HG02852 (cell line): ENCODE measurements around the gene EPHB1.

Experiments
- ATAC-seq: cut with Tn5 transposase; IDR thresholded peaks from one replicate; pipeline ENCODE4 v1.9.1; 2021; ENCODE audit warnings: mild to moderate bottlenecking, moderate library complexity; ENCODE audit not compliant: unreplicated experiment

Gene EPHB1

DNA sequence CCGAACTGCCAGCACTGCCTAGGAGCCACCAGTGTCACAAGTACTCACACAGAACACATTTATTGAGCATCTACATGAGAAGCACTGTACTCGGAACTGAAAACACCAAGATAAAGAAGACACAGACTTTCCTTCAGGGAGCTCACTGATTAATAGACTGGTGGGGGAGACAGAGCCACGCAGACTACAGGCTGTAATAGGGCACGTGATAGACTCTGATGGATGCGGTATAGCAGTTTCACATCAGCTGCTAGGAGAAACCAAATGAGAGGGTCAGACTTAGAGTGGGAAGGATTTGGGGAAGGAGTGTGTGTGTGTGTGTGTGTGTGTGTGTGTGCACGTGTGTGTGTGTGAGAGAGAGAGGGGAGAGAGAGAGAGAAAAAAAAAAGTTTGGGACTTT, 12.1 kb downstream of the EPHB1 start:
- ATAC-seq = no peak

- ATAC-seq = no peak
Measured at GRCh38 chr3:134808835-134809234, 13.8 kb downstream of the EPHB1 start.

DNA sequence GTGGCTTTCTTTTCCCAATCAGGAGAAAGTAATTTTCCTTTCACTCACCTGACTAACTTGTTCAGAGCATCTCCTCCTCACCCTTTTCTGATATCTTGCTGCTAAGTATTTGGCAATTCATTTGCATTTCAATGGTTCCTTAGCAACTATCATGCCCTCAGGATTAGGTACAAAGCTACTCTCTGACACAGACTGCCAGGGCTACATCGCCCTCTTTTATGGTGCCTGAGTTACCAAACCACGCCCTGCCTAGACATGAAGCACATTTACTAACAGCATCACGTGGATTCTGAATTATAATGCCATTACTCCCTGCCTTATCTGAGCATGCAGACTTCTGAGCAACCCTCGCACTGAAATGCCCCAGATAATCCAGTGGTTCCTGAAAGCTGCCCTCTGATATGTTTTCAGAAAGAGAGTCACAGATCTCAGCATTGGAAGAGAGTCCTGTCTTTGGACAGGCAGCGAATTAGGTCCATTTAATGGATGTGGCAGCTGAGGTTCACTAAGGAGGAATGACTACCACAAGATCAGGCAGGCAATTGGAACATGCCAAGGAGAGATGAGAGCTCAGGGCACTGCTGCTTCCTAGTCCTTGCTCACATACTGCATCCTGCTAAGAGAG, 14.5 kb downstream of the EPHB1 start:
- no peak for ATAC-seq

- no peak for ATAC-seq
Measured at GRCh38 chr3:134810052-134810435, 15.0 kb downstream of the EPHB1 start.

GRCh38 chr3:134810850-134811249, 15.8 kb downstream of the EPHB1 start:
- ATAC-seq = no peak

GRCh38 chr3:134813618-134814017, 18.6 kb downstream of the EPHB1 start:
- no peak for ATAC-seq

GRCh38 chr3:134815519-134815918, 20.5 kb downstream of the EPHB1 start:
- ATAC-seq = no peak

- ATAC-seq = no peak
Measured at GRCh38 chr3:134816623-134817022, 21.6 kb downstream of the EPHB1 start.

GRCh38 chr3:134817297-134817696, 22.2 kb downstream of the EPHB1 start:
- ATAC-seq = peak; percentile 70

DNA sequence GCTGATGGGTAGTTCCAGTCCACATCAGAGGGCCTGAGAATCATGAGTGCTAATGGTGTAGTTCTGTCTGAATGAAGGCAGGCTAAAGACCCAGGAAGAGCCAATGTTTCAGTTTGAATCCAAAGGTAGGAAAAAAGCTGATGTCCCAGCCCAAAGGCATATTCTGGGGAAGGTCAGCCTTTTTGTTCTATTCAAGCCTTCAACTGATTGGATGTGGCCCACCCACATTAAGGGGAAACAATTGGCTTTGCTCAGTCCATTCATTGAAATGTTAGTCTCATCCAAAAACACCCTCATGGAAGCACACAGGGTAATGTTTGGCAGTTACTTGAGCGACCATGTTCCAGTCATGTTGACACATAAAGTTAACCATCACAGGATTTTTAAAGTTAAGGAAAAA, 25.9 kb downstream of the EPHB1 start:
- no peak for ATAC-seq

DNA sequence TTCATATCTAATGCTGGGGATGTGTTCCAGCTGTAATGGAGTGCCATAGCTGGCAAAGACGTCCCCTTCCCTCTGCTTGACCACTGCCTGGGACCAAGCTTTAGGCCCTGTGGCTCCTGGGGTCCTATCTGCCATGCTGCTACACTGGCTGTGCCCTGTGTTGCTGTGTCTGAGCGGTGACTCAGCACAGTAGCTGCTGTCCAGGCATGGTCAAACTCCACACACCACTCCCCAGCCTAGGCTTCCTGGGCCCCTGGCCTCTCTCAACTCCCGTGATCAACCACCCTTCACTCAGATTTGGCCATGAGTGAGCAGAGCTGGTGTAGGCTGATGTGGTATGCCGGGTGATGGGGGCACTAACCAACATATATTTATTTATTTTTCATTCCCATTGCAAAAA, 27.0 kb downstream of the EPHB1 start:
- no peak for ATAC-seq

DNA sequence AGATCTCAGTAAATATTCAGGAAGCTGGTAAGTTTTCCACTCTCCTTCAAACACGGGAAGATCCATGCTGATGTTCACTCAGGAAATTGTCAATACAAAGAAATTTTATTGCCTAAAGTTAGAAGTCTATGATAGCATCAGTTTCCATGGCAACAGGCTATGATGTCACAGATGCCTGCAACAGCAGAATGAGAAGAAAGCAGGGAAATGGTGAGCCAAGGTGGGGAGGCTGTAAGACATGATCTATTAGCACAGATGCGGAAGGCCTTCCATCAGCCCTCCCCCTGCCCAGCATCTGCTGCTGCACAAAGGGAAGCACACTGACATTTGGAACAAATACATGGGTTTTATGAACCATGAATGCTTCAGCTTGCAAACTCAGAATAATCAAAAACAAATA, 28.6 kb downstream of the EPHB1 start:
- no peak for ATAC-seq

DNA sequence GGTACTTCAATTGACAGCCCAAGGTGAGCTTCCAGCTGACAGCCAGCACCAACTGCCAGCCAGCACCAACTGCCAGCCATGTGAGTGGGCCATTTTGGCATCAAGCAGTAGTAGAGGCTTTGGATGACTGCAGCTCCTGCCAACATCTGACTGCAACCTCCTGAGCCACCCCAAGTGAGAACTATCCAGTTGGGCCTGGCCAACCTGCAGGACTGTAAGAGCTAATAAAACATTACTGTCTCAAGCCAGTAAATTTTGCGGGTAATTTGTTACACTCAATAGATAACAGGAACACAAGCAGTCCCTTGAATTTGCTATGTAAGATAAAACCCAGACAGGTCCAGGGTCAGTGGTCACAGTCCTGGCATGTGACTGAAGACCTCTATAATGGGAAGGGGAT, 29.7 kb downstream of the EPHB1 start:
- ATAC-seq = no peak

- peak; percentile 57 for ATAC-seq
Measured at GRCh38 chr3:134827213-134827612, 32.2 kb downstream of the EPHB1 start.

GRCh38 chr3:134829721-134830120, 34.7 kb downstream of the EPHB1 start:
- ATAC-seq = no peak

DNA sequence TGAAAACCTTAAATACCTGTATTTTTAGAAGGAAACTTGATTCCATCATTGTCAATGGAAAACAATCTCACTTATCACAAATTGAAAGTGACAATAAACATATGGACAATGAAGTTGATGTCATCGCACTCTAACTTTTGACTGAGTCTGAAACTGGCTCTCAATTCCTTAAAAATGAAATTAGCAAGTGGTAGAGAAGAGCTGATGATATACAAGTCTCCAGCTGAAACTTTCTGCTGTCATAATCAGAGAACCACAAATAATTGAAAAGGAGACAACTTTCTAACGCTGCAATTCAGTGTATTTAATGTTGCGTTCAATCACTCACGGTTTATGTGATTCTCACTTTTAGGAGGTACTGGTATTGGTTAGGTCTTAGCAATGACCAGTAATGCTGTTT, 37.5 kb downstream of the EPHB1 start:
- ATAC-seq = no peak

DNA sequence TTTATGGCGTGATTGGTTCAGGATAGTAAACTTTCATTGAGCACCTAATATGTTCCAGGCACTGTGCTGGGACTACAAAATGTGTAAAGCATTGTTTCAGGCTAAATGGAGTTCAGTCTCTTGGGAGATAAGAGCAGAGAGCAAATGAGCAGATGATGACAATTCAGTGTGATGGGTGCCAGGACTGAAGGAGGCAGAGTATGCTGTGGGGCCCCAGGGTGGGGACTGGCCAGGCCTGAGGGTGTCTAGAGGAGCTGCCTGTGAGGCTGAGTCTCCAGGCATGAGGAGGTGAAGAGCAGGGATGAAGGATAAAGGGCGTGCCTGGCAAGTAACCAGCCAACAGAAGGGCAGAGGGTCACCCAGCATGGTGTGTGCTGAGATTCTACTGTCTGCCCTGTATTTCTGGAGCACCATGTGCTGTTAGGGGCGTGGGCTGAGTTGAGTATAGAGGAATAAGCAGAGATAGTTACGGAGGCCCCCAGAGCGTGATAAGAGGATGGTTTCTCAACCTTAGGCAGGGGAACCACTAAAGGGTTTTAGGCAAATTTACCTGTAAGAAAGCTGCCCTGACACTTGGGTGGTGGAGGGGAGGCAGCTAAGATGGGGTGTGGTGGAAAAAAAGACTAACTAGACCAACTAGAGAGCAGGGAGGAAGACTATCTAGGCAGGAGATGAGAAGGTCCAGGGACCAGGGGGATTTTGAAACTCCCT, 38.5 kb downstream of the EPHB1 start:
- peak; percentile 70 for ATAC-seq

DNA sequence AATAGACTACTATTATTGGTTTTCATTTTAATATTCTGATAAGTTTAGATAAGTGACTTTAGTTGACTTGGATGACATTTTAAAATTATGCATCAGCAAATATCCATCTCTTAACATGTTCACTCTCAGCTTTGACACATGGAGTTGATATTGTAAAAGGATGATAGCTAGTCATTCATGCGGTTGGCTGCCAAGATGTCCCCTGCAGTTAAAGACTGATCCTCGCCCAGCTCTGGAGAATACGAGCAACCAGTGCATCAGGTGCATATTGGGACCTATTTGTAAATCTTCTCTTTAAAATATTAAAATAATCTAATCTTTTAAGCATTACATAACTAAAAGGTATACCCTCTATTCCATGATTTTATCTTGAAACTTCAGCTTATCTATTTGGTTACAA, 41.9 kb downstream of the EPHB1 start:
- ATAC-seq = no peak

DNA sequence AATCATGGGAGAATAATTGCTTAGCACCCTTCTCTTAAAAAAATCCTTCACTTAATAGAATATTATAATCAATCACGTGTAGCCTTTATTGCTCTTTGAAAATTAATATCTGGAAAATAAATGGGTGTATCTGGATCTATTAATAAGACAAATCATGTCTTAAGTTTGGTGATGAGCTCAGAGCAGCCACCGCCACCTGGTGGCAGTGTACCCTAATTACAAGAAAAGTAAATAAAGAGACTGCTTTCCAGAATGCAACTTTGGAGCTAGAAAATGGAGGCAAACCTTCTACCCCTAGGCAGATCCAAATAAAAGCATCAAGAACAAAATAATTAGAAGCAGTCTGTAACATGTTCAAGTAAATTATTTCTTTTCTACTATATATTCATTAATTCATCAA, 43.5 kb downstream of the EPHB1 start:
- no peak for ATAC-seq

DNA sequence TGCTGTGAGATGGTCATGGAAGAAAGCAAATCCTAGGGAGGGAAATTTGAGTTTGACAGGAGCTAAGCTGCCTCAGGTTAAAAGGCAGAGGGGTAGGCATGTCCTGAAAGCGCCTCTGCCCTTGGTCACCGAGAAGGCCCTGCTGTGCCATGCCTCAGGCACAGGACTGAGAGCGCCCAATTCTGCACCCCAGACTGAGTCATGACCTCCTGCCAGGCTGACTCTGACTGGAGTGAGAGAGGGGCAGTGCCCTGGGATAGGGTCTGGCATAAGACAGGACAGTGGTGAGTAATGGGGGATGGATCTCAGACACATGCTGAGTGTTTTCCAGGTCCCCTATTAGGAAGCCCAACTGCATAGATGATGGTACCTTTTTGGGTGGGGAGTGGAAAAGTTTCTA, 44.4 kb downstream of the EPHB1 start:
- no peak for ATAC-seq

- peak; percentile 66 for ATAC-seq
Measured at GRCh38 chr3:134839990-134840389, 44.9 kb downstream of the EPHB1 start.

DNA sequence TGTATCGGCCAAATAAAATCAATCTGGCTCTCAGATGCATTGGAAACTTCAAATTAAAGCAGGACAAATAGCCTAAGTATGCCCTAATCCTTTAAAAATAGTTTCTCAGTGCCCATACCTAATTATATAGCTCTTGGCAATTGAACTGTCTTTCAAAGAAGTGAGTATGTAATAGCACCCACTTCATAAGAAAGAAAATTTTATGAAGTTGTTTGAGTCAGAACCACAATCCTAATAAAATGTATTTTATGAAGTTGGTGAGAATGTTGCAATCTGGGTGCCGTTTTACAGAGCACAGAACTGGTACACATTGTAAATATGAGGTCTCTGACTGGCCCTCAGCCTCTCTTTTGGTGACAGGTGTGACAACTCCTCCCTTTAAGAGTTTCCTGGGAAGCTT, 45.4 kb downstream of the EPHB1 start:
- ATAC-seq = no peak

- ATAC-seq = no peak
Measured at GRCh38 chr3:134846084-134846483, 51.0 kb downstream of the EPHB1 start.
